Anterior cingulate cortex (tissue), 58 donors: ENCODE results near the gene HIF1AN.
"Not testable (repeated sequence)": the region's sequence is repeated elsewhere in the genome, so short reads cannot be mapped to it uniquely, and the experiment has no call there.

Source experiments
- DNase-seq, 58 donors: peaks; one replicate each; lab custom pipeline; 2025; lab: John Stamatoyannopoulos, UW

HIF1AN gene

GRCh38 chr10:100565206-100565985 lies 29.7 kb downstream of the HIF1AN start:
- no peak for DNase-seq

DNA sequence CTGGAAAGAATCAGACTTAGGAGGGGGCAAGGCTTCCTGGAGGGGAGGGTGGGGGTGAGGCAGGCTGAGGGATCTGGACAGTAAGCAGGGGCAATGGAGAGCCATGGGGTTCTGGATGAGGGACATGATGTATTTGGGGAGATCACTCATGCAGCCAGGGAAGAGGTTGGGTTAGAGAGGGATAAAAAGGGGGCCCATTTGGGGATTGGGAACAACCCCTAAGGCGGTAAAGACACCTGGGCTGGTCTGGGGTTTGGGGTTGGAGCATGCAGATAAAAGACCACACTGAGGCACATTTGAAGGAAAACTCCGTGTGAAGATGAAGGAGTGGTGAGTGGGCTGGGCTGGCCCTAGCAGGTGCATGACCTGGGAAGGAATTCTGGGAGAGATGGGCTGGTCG lies 30.8 kb downstream of the HIF1AN start:
- no peak for DNase-seq

DNA sequence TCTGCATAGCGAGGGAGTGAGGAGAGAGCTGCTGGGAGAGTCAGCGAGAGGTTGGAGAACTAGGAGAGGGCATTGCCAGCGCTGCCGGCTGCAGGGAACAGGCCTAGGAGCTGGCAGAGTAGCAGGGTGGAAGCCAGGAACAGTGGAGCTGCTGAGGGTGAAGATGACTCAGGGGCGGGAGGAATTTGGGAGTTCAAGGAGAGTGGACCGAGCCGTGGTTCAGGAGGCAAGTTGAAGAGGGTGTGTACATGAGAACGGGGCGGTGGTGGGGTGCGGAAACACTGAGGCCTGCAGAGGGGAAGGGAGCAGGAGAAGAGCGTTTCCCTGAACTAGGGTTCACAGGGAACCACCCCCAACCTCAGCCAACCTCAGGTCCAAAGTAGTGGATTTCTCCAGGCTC lies 31.5 kb downstream of the HIF1AN start:
- DNase-seq: no peak

GRCh38 chr10:100567826-100568225 lies 32.1 kb downstream of the HIF1AN start:
- no peak for DNase-seq

GRCh38 chr10:100568912-100569311 lies 33.2 kb downstream of the HIF1AN start:
- no peak for DNase-seq

- DNase-seq: no peak
These were observed 34.1 kb downstream of the HIF1AN start for GRCh38 chr10:100569687-100570481.

DNA sequence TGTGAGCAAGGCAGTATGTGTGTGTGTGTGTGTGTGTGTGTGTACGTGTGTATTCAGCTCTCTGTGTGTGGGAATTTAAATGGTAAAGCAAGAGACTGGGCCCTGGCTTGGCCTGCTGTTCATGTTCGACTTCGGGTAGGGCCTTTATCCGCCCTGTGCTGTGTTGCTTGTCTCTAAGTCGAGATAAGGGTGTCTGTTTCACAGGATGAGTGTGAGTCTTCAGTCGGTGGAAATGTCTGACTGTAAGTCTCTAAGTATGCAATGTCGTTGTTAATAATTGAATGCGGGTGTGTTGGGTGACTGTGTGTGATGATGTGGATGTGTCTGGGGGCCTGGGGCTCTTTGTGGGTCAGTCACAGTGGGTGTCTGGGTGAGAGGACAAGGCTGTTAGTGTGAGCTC lies 34.8 kb downstream of the HIF1AN start:
- DNase-seq: no peak

- no peak for DNase-seq
These were observed 35.5 kb downstream of the HIF1AN start for GRCh38 chr10:100571084-100571856.

- not testable (repeated sequence) for DNase-seq
These were observed 39.4 kb downstream of the HIF1AN start for GRCh38 chr10:100575146-100575545.

DNA sequence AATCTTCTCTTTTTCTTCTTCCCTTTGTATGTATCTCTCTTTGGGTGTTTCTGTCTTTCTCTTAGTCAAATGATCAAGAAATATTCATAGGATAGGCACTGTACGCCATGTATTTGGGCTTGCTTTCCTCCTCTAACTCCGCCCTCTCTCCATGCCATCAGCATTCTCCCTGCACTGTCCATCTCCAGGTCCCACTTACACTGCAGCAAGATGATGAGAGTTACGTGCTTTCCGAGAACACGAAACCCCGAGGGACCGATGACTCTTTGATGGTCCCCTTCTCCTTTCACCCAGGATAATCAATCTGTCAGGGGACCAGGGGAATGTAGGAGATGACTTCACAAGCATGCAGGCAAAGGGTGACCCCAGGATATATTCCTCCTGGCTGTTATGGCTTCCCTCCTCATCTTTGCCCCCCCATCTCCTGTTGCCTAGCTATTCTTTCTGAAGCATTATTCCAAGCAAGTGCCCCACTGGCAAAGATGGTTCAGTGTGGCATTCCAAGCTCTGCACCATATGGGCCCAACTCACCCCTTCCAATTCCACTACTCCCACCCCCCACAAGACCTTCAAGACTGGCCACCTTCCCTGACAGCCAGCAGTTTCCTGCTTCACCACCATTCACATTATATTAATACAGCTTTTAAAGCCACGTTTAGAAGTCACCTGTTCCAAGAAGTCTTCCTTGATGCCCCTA lies 40.0 kb downstream of the HIF1AN start:
- DNase-seq: no peak

GRCh38 chr10:100576282-100576635 lies 40.5 kb downstream of the HIF1AN start:
- DNase-seq: no peak

- no peak for DNase-seq
These were observed 43.7 kb downstream of the HIF1AN start for GRCh38 chr10:100579261-100580090.

GRCh38 chr10:100586959-100587358 lies 51.2 kb downstream of the HIF1AN start:
- DNase-seq: no peak

- no peak for DNase-seq
These were observed 62.4 kb downstream of the HIF1AN start for GRCh38 chr10:100598166-100598565.

- DNase-seq: no peak
These were observed 64.5 kb downstream of the HIF1AN start for GRCh38 chr10:100600218-100600617.

DNA sequence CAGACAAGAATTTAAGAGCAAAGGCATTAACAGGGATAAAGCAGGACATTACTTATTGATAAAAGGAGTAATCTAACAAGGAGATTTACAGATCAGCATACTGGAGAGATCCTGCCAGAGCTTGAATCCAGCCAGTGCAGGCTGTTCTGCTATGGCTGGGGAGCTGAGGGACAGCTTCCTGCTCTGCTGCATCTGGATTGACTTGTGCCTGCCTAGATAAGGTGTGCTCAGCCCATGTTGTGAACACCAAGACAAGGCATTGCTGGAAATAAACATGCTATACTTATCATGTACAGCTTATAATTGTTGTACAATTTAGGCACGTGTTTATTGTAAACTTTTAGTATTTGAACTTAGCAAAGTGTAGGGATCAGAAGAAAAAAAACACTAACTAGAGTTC lies 71.7 kb downstream of the HIF1AN start:
- DNase-seq: no peak
